Cardiac fibroblast (primary cell): Measurements from ENCODE around the gene TEDC2.

Experiments used
- DNase-seq, 2 donors: peaks; one replicate each; pipeline versions ENCODE4 v3.0.0 to v3.0.0-alpha.2; 2010; ENCODE audit warnings: low read depth in 2 of 2
- H3K4me3 ChIP-seq, 2 donors: replicated peaks in 1 of 2; 1 replicate in 1 of 2; 2 replicates in 1 of 2; pipeline ENCODE4 v1.5.1; 2011; ENCODE audit warnings: low read depth in 2 of 2, low read length in 2 of 2, mild to moderate bottlenecking in 2 of 2, moderate library complexity in 1 of 2
- CTCF ChIP-seq: IDR thresholded peaks from one replicate; pipeline ENCODE4 v1.5.1; 2011; ENCODE audit warnings: low read depth, mild to moderate bottlenecking, low read length, inconsistent platforms

TEDC2 gene

DNA sequence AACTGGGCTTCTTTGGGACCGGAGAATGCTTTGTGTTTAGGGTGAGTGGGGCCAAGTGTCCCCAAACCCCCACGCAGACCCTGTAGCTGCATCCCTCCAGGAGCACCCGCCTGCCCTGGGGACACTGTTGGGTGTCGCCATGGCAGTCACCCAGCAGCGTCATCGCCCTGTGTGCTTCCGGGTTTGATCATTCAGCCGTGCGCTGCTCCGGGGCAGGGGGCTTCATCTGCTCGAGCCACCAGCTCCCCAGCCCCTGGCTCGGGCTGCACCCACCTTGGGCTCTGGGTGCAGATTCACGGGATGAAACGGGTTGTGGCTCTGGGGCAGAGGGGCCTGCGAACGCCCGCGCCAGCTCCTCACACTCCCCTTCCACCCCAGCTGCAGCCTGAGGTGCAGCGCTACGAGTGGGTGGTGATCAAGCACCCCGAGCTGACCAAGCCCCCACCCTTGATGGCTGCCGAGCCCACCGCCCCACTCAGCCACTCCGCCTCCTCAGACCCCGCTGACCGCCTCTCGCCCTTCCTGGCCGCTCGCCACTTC is 40.1 kb downstream of the TEDC2 start:
- H3K4me3 ChIP-seq = no peak overlapping the region

GRCh38 chr16:2500430-2500917 is 40.6 kb downstream of the TEDC2 start:
- TF ChIP-seq CTCF = no peak
- no peak for DNase-seq
- H3K4me3 ChIP-seq = no peak overlapping the region

More for the DNA sequence above, 40.1 kb downstream of the TEDC2 start:
- TF ChIP-seq CTCF = no peak
- no peak for DNase-seq

GRCh38 chr16:2500918-2501750 is 41.2 kb downstream of the TEDC2 start:
- peak; percentile 78 to 88 for DNase-seq
- peak overlapping the region in 1 of 2 donors; percentile 12 for H3K4me3 ChIP-seq
- TF ChIP-seq CTCF = peak; percentile 94

- TF ChIP-seq CTCF = no peak
- DNase-seq = no peak
- H3K4me3 ChIP-seq = no peak overlapping the region
Observed at GRCh38 chr16:2501946-2502895, 42.3 kb downstream of the TEDC2 start.

GRCh38 chr16:2505695-2506094 is 45.8 kb downstream of the TEDC2 start:
- no peak overlapping the region for H3K4me3 ChIP-seq
- no peak for DNase-seq
- TF ChIP-seq CTCF = no peak

GRCh38 chr16:2507052-2507659 is 47.2 kb downstream of the TEDC2 start:
- no peak overlapping the region for H3K4me3 ChIP-seq
- TF ChIP-seq CTCF = no peak
- DNase-seq = no peak
